Left renal cortex interstitium (tissue), 4 donors: Measurements from ENCODE around the gene PRLR. TPM values are rescaled to one million over a fixed set of nuclear protein-coding genes. Genes with fewer than 3 reads are reported as not detected.
"Not testable (repeated sequence)": the region's sequence is repeated elsewhere in the genome, so short reads cannot be mapped to it uniquely, and the experiment has no call there.

ENCODE experiments used
- DNase-seq, 4 donors: peaks; one replicate each; pipeline ENCODE4 v3.0.0-alpha.2; 2013; ENCODE audit warnings: low read depth in 4 of 4, low spot score in 2 of 4, missing footprints in 1 of 4
- polyA plus RNA-seq, 4 donors: library from polyadenylated mRNA; unstranded; fragments of 120-200 nt; gene quantifications; one replicate each; pipeline ENCODE4 v1.2.1, GENCODE V29; 2013; ENCODE audit not compliant: insufficient read length in 4 of 4

Gene PRLR
- polyA plus RNA-seq, 4 donors, result 22.8 to 47.8 (median 38.7) TPM

GRCh38 chr5:35133186-35133585, 97.1 kb downstream of the PRLR start:
- no peak for DNase-seq

- DNase-seq, result no peak
These were observed 98.6 kb downstream of the PRLR start for GRCh38 chr5:35131723-35132122.

GRCh38 chr5:35129921-35130485, 100.3 kb downstream of the PRLR start:
- DNase-seq, result no peak

- no peak for DNase-seq
These were observed 101.0 kb downstream of the PRLR start for GRCh38 chr5:35129276-35129675.

GRCh38 chr5:35127006-35127405, 103.3 kb downstream of the PRLR start:
- DNase-seq, result no peak

- no peak for DNase-seq
These were observed 104.5 kb downstream of the PRLR start for GRCh38 chr5:35125746-35126145.

- no peak for DNase-seq
These were observed 105.4 kb downstream of the PRLR start for GRCh38 chr5:35124932-35125331.

- DNase-seq, result no peak
These were observed 107.5 kb downstream of the PRLR start for GRCh38 chr5:35122819-35123218.

GRCh38 chr5:35120715-35121114, 109.6 kb downstream of the PRLR start:
- no peak for DNase-seq

GRCh38 chr5:35117967-35118366, 112.3 kb downstream of the PRLR start:
- no peak for DNase-seq

GRCh38 chr5:35115920-35116319, 114.4 kb downstream of the PRLR start:
- no peak for DNase-seq

GRCh38 chr5:35114698-35115097, 115.6 kb downstream of the PRLR start:
- DNase-seq, result no peak

GRCh38 chr5:35112300-35112699, 118.0 kb downstream of the PRLR start:
- DNase-seq, result no peak

GRCh38 chr5:35104550-35104949, 125.7 kb downstream of the PRLR start:
- not testable (repeated sequence) for DNase-seq

GRCh38 chr5:35103637-35104299, 126.5 kb downstream of the PRLR start:
- no peak for DNase-seq

- DNase-seq, result not testable (repeated sequence)
These were observed 128.6 kb downstream of the PRLR start for GRCh38 chr5:35101720-35102119.

GRCh38 chr5:35101016-35101415, 129.3 kb downstream of the PRLR start:
- DNase-seq, result no peak

- DNase-seq, result no peak
These were observed 132.1 kb downstream of the PRLR start for GRCh38 chr5:35098214-35098613.

GRCh38 chr5:35096932-35097331, 133.4 kb downstream of the PRLR start:
- DNase-seq, result no peak

GRCh38 chr5:35096216-35096615, 134.1 kb downstream of the PRLR start:
- no peak for DNase-seq

GRCh38 chr5:35095366-35095765, 134.9 kb downstream of the PRLR start:
- DNase-seq, result no peak

GRCh38 chr5:35094948-35095347, 135.3 kb downstream of the PRLR start:
- DNase-seq, result no peak

- DNase-seq, result no peak
These were observed 137.6 kb downstream of the PRLR start for GRCh38 chr5:35092703-35093102.
